Stimulated activated CD8-positive, alpha-beta memory T cell treated with anti-CD3 and anti-CD28 coated beads, Interleukin-4, amount 100 ng/mL, for 48 hours (primary cell): ENCODE data around the gene KYAT1.
"Not testable (repeated sequence)": the region's sequence is repeated elsewhere in the genome, so short reads cannot be mapped to it uniquely, and the experiment has no call there.

Source experiments
- DNase-seq: peaks from one replicate; pipeline ENCODE4 v3.0.0-alpha.2; 2020

The KYAT1 gene

GRCh38 chr9:128809831-128810230 lies 71.9 kb downstream of the KYAT1 start:
- DNase-seq, result no peak

- no peak for DNase-seq
Observed at GRCh38 chr9:128809036-128809599, 72.6 kb downstream of the KYAT1 start.

GRCh38 chr9:128808543-128808942 lies 73.2 kb downstream of the KYAT1 start:
- DNase-seq, result no peak

GRCh38 chr9:128807827-128808226 lies 73.9 kb downstream of the KYAT1 start:
- DNase-seq, result no peak

- DNase-seq, result no peak
Observed at GRCh38 chr9:128805661-128806060, 76.1 kb downstream of the KYAT1 start.

- DNase-seq, result no peak
Observed at GRCh38 chr9:128802482-128802881, 79.3 kb downstream of the KYAT1 start.

GRCh38 chr9:128800061-128800460 lies 81.7 kb downstream of the KYAT1 start:
- no peak for DNase-seq

- DNase-seq, result no peak
Observed at GRCh38 chr9:128798896-128799295, 82.9 kb downstream of the KYAT1 start.

- DNase-seq, result not testable (repeated sequence)
Observed at GRCh38 chr9:128794961-128795360, 86.8 kb downstream of the KYAT1 start.

GRCh38 chr9:128792978-128793686 lies 88.6 kb downstream of the KYAT1 start:
- DNase-seq, result no peak

- no peak for DNase-seq
Observed at GRCh38 chr9:128792134-128792533, 89.6 kb downstream of the KYAT1 start.

- no peak for DNase-seq
Observed at GRCh38 chr9:128790536-128790935, 91.2 kb downstream of the KYAT1 start.

- DNase-seq, result no peak
Observed at GRCh38 chr9:128788445-128788844, 93.3 kb downstream of the KYAT1 start.

- peak; percentile 33 for DNase-seq
Observed at GRCh38 chr9:128787659-128788058, 94.1 kb downstream of the KYAT1 start.

- DNase-seq, result peak; percentile 92
Observed at GRCh38 chr9:128786681-128787601, 94.8 kb downstream of the KYAT1 start, which contains the start of gene TBC1D13. Gene TBC1D13, plus strand, starts transcription at chr9:128787253. Its CDS starts 101 bp downstream, at chr9:128787354.

- DNase-seq, result no peak
Observed at GRCh38 chr9:128785427-128785826, 96.3 kb downstream of the KYAT1 start.
